ENCODE data around the gene IPMK. TPM values are rescaled to one million over a fixed set of nuclear protein-coding genes. Genes with fewer than 3 reads are reported as not detected.

The IPMK gene
- total and polyA plus RNA-seq, 2 donors (not counting 3 experiments of a cell fraction or from before 2014, with no cell fraction given) = 1.4 to 8.1 TPM

GRCh38 chr10:58316874-58317273, 49.2 kb upstream of the IPMK start:
- dilution Hi-C loops (cut with MboI; ENCODE audit: extremely low pct_ligation_motif_present, low sequenced_read_pairs) (no loop called here), intact Hi-C loops (cut with micrococcal nuclease) (no loop called here)
- Histone ChIP-seq H3K9me3 (replicated peaks; ENCODE audit: control insufficient read depth, insufficient read depth, low read length) (no peaks in the 10 kb centered on the region), H2AFZ (ENCODE audit: low read depth, low read length) (no peak overlapping the region), H3K4me3 (replicated peaks in 1 of 3; ENCODE audit: insufficient read depth in 1 of 3, low read depth in 1 of 3, low read length in 3 of 3) (no peak overlapping the region), H3K27me3 (ENCODE audit: control insufficient read depth in 2 of 2, insufficient read depth in 2 of 2, low read length in 2 of 2) (peaks cover 9 to 18% of the 10 kb centered on the region in 2 experiments), H3K9ac (replicated peaks; ENCODE audit: extremely low read depth, insufficient read depth, low read length) (no peak overlapping the region), H3K27ac (ENCODE audit: insufficient read depth, low read depth, low read length) (no peak overlapping the region), H3K9me1 (replicated peaks; ENCODE audit: control insufficient read depth, extremely low read depth, insufficient read depth, low read length) (no peaks in the 10 kb centered on the region), H4K20me1 (replicated peaks; ENCODE audit: control insufficient read depth, extremely low read depth, insufficient read depth, low read length) (no peaks in the 10 kb centered on the region), H3K36me3 (ENCODE audit: control insufficient read depth in 2 of 2, extremely low read depth in 1 of 2, insufficient read depth in 2 of 2, low read length in 2 of 2) (no peaks in the 10 kb centered on the region), H3K4me1 (ENCODE audit: control insufficient read depth, extremely low read depth, insufficient read depth, low read length) (no peaks in the 10 kb centered on the region), H3K79me2 (ENCODE audit: control insufficient read depth, insufficient read depth, low read length) (no peaks in the 10 kb centered on the region), H3K4me2 (ENCODE audit: insufficient read depth, low read length) (no peak overlapping the region)
- FAIRE-seq (no peak), DNase-seq (ENCODE audit: low read depth, low spot score) (no peak)
- CTCF ChIA-PET = interaction anchor here (1.1 kb wide), 1 partner anchor 62 kb away, joined by 3 read pairs; no protein-coding TSS in a partner anchor
- TF ChIP-seq JUN (IDR thresholded peaks at IDR 0.05; ENCODE audit: borderline replicate concordance, insufficient read depth, insufficient read length, low read depth) (no peak), EZH2 (IDR thresholded peaks at IDR 0.05; ENCODE audit: borderline replicate concordance, low read depth, low read length, severe bottlenecking) (no peak), POLR2A (IDR thresholded peaks at IDR 0.05; ENCODE audit: low read depth, low read length) (no peak), FOS (IDR thresholded peaks at IDR 0.05; ENCODE audit: borderline replicate concordance, insufficient read depth, low read length) (no peak), GATA2 (IDR thresholded peaks at IDR 0.05; ENCODE audit: insufficient read depth, insufficient read length, low read depth, low read length) (no peak), MYC (IDR thresholded peaks at IDR 0.05; ENCODE audit: low read depth, low read length) (no peak), MAX (IDR thresholded peaks at IDR 0.05; ENCODE audit: insufficient read depth, insufficient read length) (no peak), POLR2AphosphoS5 (IDR thresholded peaks at IDR 0.05; ENCODE audit: insufficient read depth, low read depth, low read length) (no peak)
- TF ChIP-seq, protein P1, sequence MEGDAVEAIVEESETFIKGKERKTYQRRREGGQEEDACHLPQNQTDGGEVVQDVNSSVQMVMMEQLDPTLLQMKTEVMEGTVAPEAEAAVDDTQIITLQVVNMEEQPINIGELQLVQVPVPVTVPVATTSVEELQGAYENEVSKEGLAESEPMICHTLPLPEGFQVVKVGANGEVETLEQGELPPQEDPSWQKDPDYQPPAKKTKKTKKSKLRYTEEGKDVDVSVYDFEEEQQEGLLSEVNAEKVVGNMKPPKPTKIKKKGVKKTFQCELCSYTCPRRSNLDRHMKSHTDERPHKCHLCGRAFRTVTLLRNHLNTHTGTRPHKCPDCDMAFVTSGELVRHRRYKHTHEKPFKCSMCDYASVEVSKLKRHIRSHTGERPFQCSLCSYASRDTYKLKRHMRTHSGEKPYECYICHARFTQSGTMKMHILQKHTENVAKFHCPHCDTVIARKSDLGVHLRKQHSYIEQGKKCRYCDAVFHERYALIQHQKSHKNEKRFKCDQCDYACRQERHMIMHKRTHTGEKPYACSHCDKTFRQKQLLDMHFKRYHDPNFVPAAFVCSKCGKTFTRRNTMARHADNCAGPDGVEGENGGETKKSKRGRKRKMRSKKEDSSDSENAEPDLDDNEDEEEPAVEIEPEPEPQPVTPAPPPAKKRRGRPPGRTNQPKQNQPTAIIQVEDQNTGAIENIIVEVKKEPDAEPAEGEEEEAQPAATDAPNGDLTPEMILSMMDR (IDR thresholded peaks at IDR 0.05; ENCODE audit: extremely low read depth in 1 of 2, insufficient read depth in 1 of 2, low read depth in 1 of 2, low read length in 2 of 2) = no peak
- POLR2A ChIA-PET = no interaction called here
- no TSS peak for BruUV-seq (replicated peaks)

All from endothelial cell of umbilical vein (primary cell).